SU-DHL-6 (cell line): ENCODE results near the gene SNN.

Source experiments
- EZH2phosphoT487 ChIP-seq: fragments of 200-600 bp; sonication (generic), shearing (Covaris generic); conservative IDR thresholded peaks from 2 replicates; pipeline ENCODE4 v1.6.1; 2018; ENCODE audit warnings: mild to moderate bottlenecking, antibody characterized with exemption, low read length, moderate library complexity, mixed read lengths
- TF ChIP-seq, protein P1 (sequence below): fragments of 200-600 bp; sonication (generic); IDR thresholded peaks from one replicate; pipeline ENCODE4 v1.5.1; 2017; ENCODE audit warnings: antibody characterized with exemption, mild to moderate bottlenecking, low read length, moderate library complexity; ENCODE audit not compliant: insufficient read depth, poor library complexity, severe bottlenecking

DNA sequence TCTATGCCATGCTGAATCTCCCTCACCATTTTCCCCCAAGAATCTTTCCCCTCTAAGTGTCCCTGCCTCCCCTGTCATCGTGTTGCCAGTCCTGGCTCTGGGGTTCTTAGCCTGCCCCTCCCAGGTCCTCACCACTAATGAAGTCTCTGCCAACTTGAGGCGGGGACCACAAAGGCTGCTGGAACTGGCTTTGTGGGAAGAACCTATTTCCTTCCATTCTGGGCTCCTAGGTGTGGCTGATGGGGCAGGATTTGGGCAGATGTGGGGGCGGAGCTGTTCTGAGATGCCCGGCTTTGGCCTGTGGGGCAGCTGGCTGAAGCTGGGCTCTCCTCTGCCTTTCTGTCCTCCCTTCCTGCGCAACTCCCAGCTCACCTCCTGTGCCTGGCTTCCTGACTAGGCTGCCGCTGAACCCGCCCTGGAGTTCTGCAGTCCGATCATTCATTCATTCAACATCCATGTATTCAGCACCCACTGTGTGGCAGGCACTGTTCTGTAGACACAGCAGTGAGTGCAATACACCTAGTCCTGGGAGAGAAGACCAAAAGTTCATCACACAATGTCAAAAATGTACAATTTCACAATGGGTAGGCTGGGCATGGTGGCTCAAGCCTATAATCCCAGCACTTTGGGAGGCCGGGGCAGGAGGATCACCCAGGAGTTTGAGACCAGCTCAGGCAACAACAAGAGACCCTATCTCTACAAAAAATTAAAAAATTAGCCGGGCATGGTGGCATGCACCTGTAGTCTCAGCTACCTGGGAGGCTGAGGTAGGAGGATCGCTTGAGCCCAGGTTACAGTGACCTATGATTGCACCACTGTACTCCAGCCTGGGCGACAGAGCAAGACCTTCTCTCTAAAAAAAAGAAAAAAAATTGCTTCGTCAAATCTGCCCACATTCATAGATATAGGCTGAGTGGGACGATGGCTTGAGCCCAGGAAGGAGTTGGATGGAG is 1.9 kb upstream of the SNN start:
- TF ChIP-seq, protein P1, sequence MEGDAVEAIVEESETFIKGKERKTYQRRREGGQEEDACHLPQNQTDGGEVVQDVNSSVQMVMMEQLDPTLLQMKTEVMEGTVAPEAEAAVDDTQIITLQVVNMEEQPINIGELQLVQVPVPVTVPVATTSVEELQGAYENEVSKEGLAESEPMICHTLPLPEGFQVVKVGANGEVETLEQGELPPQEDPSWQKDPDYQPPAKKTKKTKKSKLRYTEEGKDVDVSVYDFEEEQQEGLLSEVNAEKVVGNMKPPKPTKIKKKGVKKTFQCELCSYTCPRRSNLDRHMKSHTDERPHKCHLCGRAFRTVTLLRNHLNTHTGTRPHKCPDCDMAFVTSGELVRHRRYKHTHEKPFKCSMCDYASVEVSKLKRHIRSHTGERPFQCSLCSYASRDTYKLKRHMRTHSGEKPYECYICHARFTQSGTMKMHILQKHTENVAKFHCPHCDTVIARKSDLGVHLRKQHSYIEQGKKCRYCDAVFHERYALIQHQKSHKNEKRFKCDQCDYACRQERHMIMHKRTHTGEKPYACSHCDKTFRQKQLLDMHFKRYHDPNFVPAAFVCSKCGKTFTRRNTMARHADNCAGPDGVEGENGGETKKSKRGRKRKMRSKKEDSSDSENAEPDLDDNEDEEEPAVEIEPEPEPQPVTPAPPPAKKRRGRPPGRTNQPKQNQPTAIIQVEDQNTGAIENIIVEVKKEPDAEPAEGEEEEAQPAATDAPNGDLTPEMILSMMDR, result no peak
- no peak for TF ChIP-seq EZH2phosphoT487
